LNCaP clone FGC (cell line): ENCODE data around the gene IFT122.
"Not testable (repeated sequence)": the region's sequence is repeated elsewhere in the genome, so short reads cannot be mapped to it uniquely, and the experiment has no call there.

Experiments
- DNase-seq: peaks from one replicate; pipeline ENCODE4 v3.0.0-alpha.2; 2011; ENCODE audit warnings: low read depth
- H3K4me3 ChIP-seq: 2 replicates; pipeline ENCODE4 v1.5.1; 2011; ENCODE audit warnings: mild to moderate bottlenecking, low read depth, low read length, control low read depth
- TF ChIP-seq, protein P1 (sequence below): IDR thresholded peaks from 2 replicates; pipeline ENCODE4 v1.5.1; 2012; ENCODE audit warnings: mild to moderate bottlenecking; ENCODE audit not compliant: control insufficient read depth, insufficient read depth; ENCODE audit errors: extremely low read depth

The IFT122 gene

DNA sequence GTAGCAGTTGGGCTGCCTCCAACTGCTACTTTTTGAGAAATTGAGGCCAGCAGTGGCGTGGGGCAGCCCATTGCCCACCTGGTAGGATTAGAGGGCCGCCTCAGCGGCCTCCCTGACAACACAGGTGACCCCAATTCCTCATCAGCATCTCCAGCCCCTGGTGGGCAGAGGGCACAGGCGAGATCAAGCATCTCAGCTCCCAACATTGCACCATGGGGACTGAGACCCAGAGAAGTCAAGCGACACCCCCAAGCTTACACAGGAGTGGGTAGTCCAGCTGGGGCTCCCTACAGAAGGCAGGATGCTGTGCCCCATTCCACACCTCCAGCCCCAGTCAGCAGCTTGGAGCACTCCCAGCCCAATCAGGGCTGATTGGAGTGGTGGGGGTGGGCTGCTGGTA, 102.7 kb downstream of the IFT122 start:
- DNase-seq, result no peak
- TF ChIP-seq, protein P1, sequence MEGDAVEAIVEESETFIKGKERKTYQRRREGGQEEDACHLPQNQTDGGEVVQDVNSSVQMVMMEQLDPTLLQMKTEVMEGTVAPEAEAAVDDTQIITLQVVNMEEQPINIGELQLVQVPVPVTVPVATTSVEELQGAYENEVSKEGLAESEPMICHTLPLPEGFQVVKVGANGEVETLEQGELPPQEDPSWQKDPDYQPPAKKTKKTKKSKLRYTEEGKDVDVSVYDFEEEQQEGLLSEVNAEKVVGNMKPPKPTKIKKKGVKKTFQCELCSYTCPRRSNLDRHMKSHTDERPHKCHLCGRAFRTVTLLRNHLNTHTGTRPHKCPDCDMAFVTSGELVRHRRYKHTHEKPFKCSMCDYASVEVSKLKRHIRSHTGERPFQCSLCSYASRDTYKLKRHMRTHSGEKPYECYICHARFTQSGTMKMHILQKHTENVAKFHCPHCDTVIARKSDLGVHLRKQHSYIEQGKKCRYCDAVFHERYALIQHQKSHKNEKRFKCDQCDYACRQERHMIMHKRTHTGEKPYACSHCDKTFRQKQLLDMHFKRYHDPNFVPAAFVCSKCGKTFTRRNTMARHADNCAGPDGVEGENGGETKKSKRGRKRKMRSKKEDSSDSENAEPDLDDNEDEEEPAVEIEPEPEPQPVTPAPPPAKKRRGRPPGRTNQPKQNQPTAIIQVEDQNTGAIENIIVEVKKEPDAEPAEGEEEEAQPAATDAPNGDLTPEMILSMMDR, result no peak
- no peak overlapping the region for H3K4me3 ChIP-seq

DNA sequence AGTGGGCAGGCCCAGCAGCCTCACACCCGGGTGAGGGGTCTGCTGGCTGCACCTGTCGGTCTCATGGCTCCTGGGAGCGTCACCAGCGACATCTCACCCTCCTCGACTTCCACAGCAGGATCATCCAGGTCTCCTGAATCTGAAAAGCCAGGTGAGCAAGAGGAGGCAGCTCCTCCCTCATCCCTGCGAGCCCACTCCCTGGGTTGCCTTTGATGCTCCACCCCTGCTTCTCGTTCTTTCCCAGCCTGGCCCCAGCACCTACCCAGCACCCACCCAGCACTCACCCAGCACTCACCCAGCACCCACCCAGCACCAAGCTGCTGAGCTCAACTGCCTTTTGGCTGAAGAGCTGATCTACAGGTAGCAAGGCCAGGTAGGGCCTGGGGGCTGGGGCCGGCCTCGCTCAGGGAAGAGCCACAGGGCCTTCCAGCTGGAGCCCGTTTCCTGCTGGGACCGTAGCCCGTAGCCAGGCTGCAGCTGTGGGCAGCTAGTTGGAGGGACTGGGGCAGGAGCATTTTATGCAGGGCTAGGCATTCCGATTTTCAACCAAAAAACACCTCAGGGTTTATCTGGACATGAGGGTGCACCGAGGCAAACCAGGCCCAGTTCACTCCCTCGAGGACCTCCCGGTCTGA, 103.2 kb downstream of the IFT122 start, which contains the start of gene H1-8:
TSS of gene H1-8 (plus strand) at position 20 of the 635 bp plus-strand sequence. CDS start at position 64, 44 bp downstream.
- DNase-seq, result no peak
- H3K4me3 ChIP-seq, result no peak within 1 kb of the TSS
- TF ChIP-seq, protein P1, result no peak

DNA sequence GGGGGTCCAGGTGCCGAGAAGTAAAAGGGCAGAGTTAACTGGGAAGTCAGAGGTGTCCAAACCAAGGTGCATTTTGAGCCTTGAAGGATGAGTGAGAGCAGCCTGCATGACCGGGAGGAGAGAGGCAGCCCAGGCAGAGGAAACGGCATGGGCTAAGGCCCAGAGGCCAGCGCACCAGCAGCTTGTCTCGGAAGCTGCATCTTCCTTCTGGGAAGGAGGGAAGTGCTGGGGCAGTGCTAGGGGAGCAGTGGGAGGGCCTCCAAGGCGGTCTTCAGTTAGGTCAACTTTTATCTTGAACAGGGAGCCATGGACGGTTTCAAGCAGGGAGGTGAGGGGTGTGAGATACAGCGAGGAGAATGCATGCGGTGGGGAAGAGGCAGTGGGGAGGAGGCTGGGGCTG, 104.0 kb downstream of the IFT122 start:
- DNase-seq, result no peak
- no peak overlapping the region for H3K4me3 ChIP-seq
- TF ChIP-seq, protein P1, result no peak

DNA sequence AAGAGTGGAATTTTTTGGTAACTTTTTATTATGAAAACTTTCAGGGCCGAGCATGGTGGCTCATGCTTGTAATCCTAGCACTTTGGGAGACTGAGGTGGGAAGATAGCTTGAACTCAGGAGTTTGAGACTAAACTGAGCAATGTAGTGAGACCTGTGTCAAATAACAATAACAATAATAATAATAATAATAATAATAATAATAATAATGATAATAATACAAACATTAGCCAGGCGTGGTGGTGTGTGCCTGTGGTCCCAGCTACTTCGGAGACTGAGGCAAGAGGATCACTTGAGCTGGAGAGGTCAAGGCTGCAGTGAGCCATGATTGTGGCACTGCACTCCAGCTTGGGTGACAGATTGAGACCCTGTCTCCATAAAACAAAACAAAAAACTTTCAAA, 105.9 kb downstream of the IFT122 start:
- H3K4me3 ChIP-seq, DNase-seq: not testable (repeated sequence)

DNA sequence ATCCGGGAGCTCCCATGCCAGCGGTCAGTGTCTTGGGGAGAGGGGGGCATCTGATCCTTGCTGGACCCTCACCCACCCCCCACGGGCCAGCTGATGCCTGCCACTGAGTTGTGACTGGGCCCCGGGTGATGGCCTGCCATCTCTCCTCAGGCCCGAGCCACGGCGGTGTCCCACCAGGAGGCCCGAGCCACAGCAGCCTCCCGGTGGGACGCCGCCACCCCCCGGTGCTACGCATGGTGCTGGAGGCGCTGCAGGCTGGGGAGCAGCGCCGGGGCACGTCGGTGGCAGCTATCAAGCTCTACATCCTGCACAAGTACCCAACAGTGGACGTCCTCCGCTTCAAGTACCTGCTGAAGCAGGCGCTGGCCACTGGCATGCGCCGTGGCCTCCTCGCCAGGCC, 107.2 kb downstream of the IFT122 start:
- H3K4me3 ChIP-seq, result no peak overlapping the region
- no peak for DNase-seq
- TF ChIP-seq, protein P1, result no peak

DNA sequence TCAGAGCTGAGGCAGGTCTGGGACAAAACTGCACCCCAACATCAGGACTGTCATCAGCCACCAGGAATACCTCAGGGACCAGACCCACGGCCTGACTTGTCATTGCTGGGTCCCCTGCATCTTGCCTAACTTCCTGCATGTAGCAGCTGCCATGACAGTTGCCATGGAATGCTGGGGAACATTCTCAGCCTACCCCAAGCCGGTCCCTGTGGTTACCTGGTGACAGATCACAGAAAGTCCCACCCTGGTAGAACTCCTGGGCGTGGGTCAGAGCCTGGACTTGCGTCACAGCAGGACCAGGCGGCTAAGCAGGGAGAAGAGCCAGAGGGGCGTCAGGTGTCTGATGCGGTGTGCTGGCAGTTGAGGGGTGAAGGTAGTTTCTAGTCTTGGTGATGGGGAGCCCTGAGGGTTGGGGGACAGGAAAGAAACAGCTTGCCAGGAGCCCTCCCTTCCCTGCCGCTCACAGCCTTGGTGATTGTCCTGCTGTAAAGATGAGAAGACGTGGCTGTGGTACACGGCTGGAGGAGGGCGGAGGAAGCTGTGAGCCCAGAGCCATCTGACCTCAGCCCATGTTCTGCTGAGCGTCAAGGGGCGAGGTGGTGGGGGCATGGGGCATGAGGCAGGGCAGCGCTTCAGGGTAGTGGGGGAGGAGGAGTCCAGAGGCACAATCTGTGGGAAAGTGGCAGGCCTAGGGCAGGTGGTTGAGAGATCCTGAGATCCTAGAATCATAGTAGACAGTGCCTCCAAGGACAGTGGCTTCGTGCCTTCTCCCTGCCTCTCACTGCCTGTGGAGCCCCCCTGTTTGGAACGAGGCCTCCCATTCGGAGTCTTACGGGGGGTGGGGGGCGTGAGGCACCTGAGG, 108.3 kb downstream of the IFT122 start:
- no peak for DNase-seq
- no peak overlapping the region for H3K4me3 ChIP-seq
- TF ChIP-seq, protein P1, result no peak

DNA sequence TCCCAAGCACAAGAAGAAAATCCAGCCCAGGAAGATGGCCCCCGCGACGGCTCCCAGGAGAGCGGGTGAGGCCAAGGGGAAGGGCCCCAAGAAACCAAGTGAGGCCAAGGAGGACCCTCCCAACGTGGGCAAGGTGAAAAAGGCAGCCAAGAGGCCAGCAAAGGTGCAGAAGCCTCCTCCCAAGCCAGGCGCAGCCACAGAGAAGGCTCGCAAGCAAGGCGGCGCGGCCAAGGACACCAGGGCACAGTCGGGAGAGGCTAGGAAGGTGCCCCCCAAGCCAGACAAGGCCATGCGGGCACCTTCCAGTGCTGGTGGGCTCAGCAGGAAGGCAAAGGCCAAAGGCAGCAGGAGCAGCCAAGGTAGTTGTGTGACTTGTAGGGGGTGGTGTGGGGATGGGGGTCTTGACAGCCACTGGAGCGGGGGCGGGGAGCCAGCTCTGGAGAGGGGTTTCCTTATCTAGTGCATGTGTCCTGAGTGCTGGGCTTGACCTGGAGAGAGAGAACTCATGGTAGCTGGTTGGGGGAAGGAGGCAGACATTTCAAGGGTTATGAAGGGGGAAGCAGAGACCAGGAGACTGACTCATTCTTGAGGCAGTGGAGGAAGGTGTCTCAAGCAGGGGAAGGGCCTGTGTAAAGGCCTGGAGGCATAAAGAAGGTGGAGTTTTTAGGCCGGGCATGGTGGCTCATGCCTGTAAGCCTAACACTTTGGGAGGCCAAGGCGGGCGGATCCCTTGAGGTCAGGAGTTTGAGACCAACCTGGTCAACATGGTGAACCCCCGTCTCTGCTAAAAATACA, 109.2 kb downstream of the IFT122 start:
- no peak overlapping the region for H3K4me3 ChIP-seq
- no peak for DNase-seq
- TF ChIP-seq, protein P1, result no peak
